Pancreas (tissue), 10 donors: ENCODE results near the gene NAGK. TPM values are rescaled to one million over a fixed set of nuclear protein-coding genes. Genes with fewer than 3 reads are reported as not detected.

ENCODE experiments used
- ATAC-seq, 4 donors: fragments of 200-7000 bp; cut with Tn5 transposase; one replicate each; pipeline versions ENCODE4 v1.8.0 to v1.9.1; 2020; ENCODE audit warnings: mild to moderate bottlenecking in 4 of 4, moderate library complexity in 4 of 4
- DNase-seq, 6 donors: peaks; one replicate each; pipeline ENCODE4 v3.0.0-alpha.2; 2020
- FAIRE-seq: peaks from 2 replicates; lab custom pipeline; 2012; peaks lifted over from hg19 to GRCh38; lab: Jason Lieb, UNC
- H3K27ac ChIP-seq, 4 donors: fragments of 200-600 bp; sonication (generic); 1 replicate in 3 of 4; 2 replicates in 1 of 4; pipeline versions ENCODE4 v1.5.0 to v1.8.0; 2020
- H3K27me3 ChIP-seq, 4 donors: fragments of 200-600 bp; one replicate each; pipeline ENCODE4 v1.8.0; 2021
- H3K36me3 ChIP-seq, 3 donors: fragments of 200-600 bp; sonication (generic) in 1 of 3; one replicate each; pipeline versions ENCODE4 v1.5.0 to v1.8.0; 2020 to 2021
- H3K4me1 ChIP-seq, 3 donors: fragments of 200-600 bp; one replicate each; pipeline ENCODE4 v1.8.0; 2021
- H3K4me3 ChIP-seq, 4 donors: fragments of 200-600 bp; sonication (generic) in 2 of 4; one replicate each; pipeline versions ENCODE4 v1.5.0 to v1.8.0; 2020 to 2021
- H3K9me3 ChIP-seq, 4 donors: fragments of 200-600 bp; one replicate each; pipeline ENCODE4 v1.8.0; 2021
- CTCF ChIP-seq, 4 donors: fragments of 200-600 bp; sonication (generic) in 3 of 4; IDR thresholded peaks; one replicate each; pipeline versions ENCODE4 v1.5.0 to v1.8.0; 2021; ENCODE audit warnings: antibody characterized with exemption in 4 of 4
- WGBS, 2 donors: extraction: QIAGEN DNeasy Blood & Tissue Kit; methylation state at CpG; one replicate each; pipeline ENCODE4 v1.1.7; 2013; 5-methylcytosine and 5-hydroxymethylcytosine counted together
- intact Hi-C, 3 donors: fragments of 100-400 bp; cut with DNase I; formaldehyde crosslinking; loops; one replicate each; pipeline versions ENCODE4 v1.11.1 to v1.14.2; 2022
- polyA plus RNA-seq, 2 donors: library from polyadenylated mRNA; stranded (reverse); fragments of 200-250 nt; gene quantifications; one replicate each; pipeline ENCODE4 v1.2.3, GENCODE V29; 2013
- total RNA-seq, 6 donors: library from RNA; stranded (reverse); fragmentation: NEBNext Ultra II Directional in 4 of 6; extraction: Animal tissue kit (Norgen Biotek cat#: 25700) in 4 of 6; gene quantifications; one replicate each; pipeline versions ENCODE4 v1.2.1 to v1.2.4, GENCODE V29; 2021 to 2023
- donor health status: healthy with polysubstance abuse.
- donor health status: DM: no; HTN: no; CAD: no; lungs with moderate emphysema.
- donor health status: DM: no; HTN: no; CAD: no.
- donor health status: control.
- donor health status: control.
- donor health status: Bipolar disorder and iron deficiency.
- donor health status: DM: yes; HTN: yes; CAD: no.
- donor health status: DM: no; HTN: no; CAD: no.
- donor health status: DM: no; HTN: no; CAD: no.
- donor health status: DM: yes; HTN: yes; CAD: no.

The NAGK gene
- total and polyA plus RNA-seq, 8 donors, result 38.9 to 138 (median 57.5) TPM

DNA sequence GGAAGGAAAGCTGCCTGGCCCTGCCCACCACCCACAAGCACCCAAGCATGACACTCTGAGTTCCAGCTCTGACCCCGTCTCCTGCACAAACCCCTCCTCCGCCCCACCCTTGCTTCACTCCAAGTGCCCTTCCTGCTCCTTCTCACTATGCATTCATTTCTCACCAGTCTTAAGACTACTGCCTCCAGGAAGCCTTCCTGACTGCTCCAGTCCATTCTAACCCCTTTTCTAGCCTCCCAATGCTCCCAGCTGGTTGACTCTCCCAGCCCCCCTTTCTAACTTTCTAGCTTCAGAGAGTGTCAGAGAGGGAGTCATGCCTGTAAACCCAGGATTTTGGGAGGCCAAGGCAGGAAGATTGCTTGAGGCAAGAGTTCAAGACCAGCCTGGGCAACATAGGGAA is 8.2 kb upstream of the NAGK start:
- FAIRE-seq (no peak), DNase-seq (no peak), ATAC-seq (no peak)
- H3K4me1 ChIP-seq, result no peaks in the 10 kb centered on the region
- H3K27me3 ChIP-seq, result no peaks in the 10 kb centered on the region
- no peak overlapping the region for H3K27ac ChIP-seq
- H3K36me3 ChIP-seq, result no peaks in the 10 kb centered on the region
- H3K9me3 ChIP-seq, result no peaks in the 10 kb centered on the region
- intact Hi-C loops, result no loop called here
- H3K4me3 ChIP-seq, result no peak overlapping the region
- WGBS, 2 donors, result 76 to 80% methylated on average over 2 of the region's 2 CpGs
- TF ChIP-seq CTCF (IDR thresholded peaks at IDR 0.05), result no peak

DNA sequence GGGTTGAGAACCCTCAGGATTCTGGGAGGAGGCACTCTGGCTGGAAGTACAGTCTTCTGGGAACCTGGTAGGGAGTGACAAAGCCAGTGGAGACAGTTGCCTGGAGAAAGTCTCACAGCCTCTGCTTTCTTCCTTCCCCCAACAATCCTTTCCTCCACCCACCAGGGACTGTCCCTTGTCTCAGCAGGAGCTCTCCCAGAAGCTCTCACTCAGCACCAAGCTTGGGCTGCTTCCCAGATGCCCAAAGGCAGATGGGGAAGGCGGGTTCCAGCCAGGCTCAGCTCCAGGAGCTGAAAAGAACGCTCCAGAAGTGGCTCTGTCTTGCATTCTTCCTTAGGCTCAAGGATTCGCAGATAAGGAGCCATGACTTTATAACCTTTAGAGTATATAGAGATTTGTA is 7.6 kb upstream of the NAGK start:
- H3K4me1 ChIP-seq, result no peaks in the 10 kb centered on the region
- H3K36me3 ChIP-seq, result no peaks in the 10 kb centered on the region
- DNase-seq (no peak), FAIRE-seq (no peak), ATAC-seq (no peak)
- no peaks in the 10 kb centered on the region for H3K9me3 ChIP-seq
- 58 to 74% methylated on average over 3 of the region's 3 CpGs for WGBS, 2 donors
- no peak overlapping the region for H3K4me3 ChIP-seq
- intact Hi-C loops, result no loop called here
- no peaks in the 10 kb centered on the region for H3K27me3 ChIP-seq
- no peak overlapping the region for H3K27ac ChIP-seq
- no peak for TF ChIP-seq CTCF (IDR thresholded peaks at IDR 0.05)

GRCh38 chr2:71063216-71063615 is 5.2 kb upstream of the NAGK start:
- DNase-seq (no peak), ATAC-seq (no peak), FAIRE-seq (no peak)
- 32 to 61% methylated on average over 1 of the region's 1 CpG for WGBS, 2 donors
- no peak overlapping the region for H3K4me3 ChIP-seq
- intact Hi-C loops, result no loop called here
- H3K4me1 ChIP-seq, result peaks cover 0 to 3% (median 0%) of the 10 kb centered on the region in 3 donors
- H3K27me3 ChIP-seq, result no peaks in the 10 kb centered on the region
- H3K36me3 ChIP-seq, result no peaks in the 10 kb centered on the region
- H3K9me3 ChIP-seq, result no peaks in the 10 kb centered on the region
- no peak overlapping the region for H3K27ac ChIP-seq
- no peak for TF ChIP-seq CTCF (IDR thresholded peaks at IDR 0.05)

GRCh38 chr2:71064110-71064611 is 4.3 kb upstream of the NAGK start:
- Histone ChIP-seq H3K4me3 (no peak overlapping the region), H3K27ac (peak overlapping the region in 2 of 4 donors; percentile 22 to 38), H3K9me3 (no peaks in the 10 kb centered on the region), H3K27me3 (no peaks in the 10 kb centered on the region), H3K4me1 (peaks cover 0 to 4% (median 0%) of the 10 kb centered on the region in 3 donors), H3K36me3 (no peaks in the 10 kb centered on the region)
- intact Hi-C loops, result no loop called here
- DNase-seq (no peak), ATAC-seq (no peak), FAIRE-seq (no peak)
- TF ChIP-seq CTCF (IDR thresholded peaks at IDR 0.05), result no peak
- WGBS, 2 donors, result 43 to 51% methylated on average over 9 of the region's 9 CpGs

DNA sequence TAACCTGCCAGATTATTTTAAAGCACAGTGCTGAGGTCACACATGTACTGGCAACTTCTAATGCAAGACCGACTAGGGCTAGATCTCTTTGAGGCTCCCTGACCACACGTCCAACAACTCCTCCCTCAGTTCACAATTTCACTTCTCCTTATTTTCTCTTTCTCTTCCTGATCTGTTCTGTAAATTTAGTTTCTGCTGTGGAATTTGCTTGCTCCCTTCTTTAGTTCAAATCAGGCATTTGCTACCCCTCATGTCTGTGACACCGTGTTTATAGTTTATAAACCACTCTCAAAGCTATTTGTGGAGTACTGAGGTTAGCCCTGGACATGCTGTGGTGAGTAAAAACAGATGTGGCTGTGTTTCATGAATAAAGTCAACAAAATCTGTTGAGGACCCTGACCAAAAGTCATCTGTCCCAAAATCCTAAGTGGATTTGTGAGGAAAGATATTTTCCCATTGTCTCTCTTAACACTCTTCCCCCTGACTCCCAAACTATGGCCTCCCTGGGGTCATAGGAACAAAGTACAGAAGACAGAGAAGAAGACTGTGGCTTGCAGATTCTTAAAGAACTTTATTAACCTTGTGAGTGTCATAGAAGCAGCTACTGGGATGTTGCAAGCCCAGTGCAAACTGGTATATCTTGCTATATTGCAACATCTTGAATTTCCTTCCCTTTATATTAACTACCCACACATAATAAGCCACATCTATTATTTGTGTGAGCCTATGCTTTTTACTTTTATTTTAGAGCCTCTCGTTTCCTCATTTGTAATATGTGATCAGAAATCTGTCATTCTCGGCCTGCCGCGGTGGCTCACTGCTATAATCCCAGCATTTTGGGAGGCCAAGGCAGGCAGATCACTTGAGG is 3.5 kb upstream of the NAGK start:
- intact Hi-C loops, result no loop called here
- no peak for FAIRE-seq
- Histone ChIP-seq H3K27me3 (no peaks in the 10 kb centered on the region), H3K27ac (peak overlapping the region in 2 of 4 donors; percentile 30 to 42), H3K4me3 (no peak overlapping the region), H3K36me3 (no peaks in the 10 kb centered on the region), H3K4me1 (peaks cover 0 to 12% (median 3%) of the 10 kb centered on the region in 3 donors), H3K9me3 (no peaks in the 10 kb centered on the region)
- TF ChIP-seq CTCF (IDR thresholded peaks at IDR 0.05), result no peak
- DNase-seq, result no peak
- no peak for ATAC-seq
- 67 to 73% methylated on average over 7 of the region's 7 CpGs for WGBS, 2 donors
